G401 (cell line): Measurements from ENCODE around the gene MAGI2. TPM values are rescaled to one million over a fixed set of nuclear protein-coding genes. Genes with fewer than 3 reads are reported as not detected.
A peak's percentile ranks its signal among the peaks of the same experiment; 100 is the strongest.

Experiments
- DNase-seq: peaks from one replicate; pipeline ENCODE4 v3.0.0-alpha.2; 2015; ENCODE audit warnings: low spot score
- in situ Hi-C: cut with HindIII; loops from 2 replicates; pipeline ENCODE4 v1.10.0; 2016; ENCODE audit warnings: low sequenced_read_pairs, mixed read lengths
- total RNA-seq: library from RNA; depleted of rRNA; stranded (reverse); fragments of >200 nt; shearing (Covaris generic); gene quantifications from 2 replicates; pipeline ENCODE4 v1.2.3, GENCODE V29; 2014

Gene MAGI2
- total RNA-seq, 1 experiment from 2014 or later: not detected

DNA sequence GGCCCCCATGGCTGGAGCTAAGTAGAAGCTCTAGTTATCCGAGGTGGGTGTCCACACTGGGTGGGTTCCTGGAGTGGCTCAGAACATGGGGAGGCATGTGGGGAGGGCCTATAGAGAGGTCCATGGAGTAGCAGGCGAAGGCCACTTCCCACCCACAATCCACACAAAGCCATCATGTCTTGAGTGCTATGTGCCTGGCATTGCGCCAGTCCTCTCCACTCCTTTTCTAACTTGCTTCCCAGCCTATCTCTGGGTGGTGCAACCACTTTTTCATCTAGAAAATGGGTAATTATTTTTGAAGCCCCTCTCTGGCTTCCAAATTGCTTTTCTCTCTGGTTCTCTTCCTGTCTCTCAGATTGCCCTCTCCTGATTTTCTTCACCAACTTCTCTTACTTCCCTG is 1391.3 kb downstream of the MAGI2 start:
- DNase-seq: no peak
- in situ Hi-C loops: no loop called here

DNA sequence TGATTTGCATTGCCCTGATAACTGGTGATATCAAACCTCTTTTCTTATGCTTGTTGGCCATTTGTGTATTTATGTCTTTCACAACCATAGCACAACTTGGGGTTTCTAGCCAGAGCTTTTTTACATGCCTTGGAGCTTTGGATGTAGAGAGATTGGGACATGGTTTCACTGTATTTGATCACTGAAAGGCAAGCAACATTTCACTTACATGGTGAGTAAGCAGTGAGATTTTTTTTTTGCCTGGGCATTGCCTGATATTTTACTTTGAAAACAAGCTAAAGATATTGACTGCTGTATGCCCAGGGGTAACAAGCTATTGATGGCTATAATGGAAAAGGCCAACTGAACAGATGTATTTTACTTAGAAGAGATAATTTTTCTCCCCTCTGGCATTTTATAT is 1395.9 kb downstream of the MAGI2 start:
- in situ Hi-C loops: no loop called here
- DNase-seq: no peak

DNA sequence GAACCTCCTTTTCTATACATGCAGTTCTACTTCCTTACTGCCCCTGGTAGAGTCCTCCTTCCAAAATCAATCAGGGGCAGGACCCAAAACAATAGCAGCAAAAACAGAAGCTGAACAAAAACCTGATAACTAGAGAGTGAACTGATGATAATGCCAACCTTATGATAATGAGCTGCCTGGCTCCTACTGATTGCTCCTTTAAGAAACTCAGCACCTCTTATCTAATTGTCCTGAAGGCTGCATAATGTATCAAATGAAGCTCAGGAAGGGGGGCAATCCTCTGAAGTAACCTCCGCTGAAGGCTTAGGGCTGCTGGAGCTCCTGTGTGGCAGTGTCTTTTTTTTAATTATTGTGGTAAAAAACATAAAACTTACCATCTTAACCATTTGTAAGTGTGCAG is 1397.9 kb downstream of the MAGI2 start:
- DNase-seq: no peak
- in situ Hi-C loops: no loop called here

GRCh38 chr7:78055001-78055573 is 1398.4 kb downstream of the MAGI2 start:
- no peak for DNase-seq
- in situ Hi-C loops: no loop called here

- DNase-seq: no peak
- in situ Hi-C loops: no loop called here
Observed at GRCh38 chr7:78052112-78052511, 1401.4 kb downstream of the MAGI2 start.

- in situ Hi-C loops: no loop called here
Observed at GRCh38 chr7:78047800-78048199, 1405.7 kb downstream of the MAGI2 start.

GRCh38 chr7:78043159-78043558 is 1410.3 kb downstream of the MAGI2 start:
- in situ Hi-C loops: no loop called here
- DNase-seq: no peak

More at GRCh38 chr7:78047800-78048199, 1405.7 kb downstream of the MAGI2 start:
- DNase-seq: no peak

DNA sequence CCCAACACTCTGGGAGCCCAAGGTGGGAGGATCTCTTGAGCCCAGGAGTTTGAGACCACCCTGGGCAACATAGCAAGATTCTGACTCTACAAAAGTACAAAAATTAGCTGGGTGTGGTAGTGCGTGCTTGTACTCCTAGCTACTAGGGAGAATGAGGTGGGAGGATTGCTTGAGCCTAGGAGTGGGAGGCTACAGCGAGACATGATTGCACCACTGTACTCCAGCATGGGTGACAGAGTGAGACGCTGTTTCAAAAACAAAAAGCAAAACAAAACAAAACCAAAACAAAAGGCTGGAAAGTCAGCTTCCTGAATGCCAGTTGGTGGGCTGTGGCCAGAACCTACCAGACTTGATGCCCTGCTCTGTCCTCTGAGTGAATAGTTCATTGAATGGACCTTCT is 1412.0 kb downstream of the MAGI2 start:
- in situ Hi-C loops: no loop called here
- DNase-seq: no peak

DNA sequence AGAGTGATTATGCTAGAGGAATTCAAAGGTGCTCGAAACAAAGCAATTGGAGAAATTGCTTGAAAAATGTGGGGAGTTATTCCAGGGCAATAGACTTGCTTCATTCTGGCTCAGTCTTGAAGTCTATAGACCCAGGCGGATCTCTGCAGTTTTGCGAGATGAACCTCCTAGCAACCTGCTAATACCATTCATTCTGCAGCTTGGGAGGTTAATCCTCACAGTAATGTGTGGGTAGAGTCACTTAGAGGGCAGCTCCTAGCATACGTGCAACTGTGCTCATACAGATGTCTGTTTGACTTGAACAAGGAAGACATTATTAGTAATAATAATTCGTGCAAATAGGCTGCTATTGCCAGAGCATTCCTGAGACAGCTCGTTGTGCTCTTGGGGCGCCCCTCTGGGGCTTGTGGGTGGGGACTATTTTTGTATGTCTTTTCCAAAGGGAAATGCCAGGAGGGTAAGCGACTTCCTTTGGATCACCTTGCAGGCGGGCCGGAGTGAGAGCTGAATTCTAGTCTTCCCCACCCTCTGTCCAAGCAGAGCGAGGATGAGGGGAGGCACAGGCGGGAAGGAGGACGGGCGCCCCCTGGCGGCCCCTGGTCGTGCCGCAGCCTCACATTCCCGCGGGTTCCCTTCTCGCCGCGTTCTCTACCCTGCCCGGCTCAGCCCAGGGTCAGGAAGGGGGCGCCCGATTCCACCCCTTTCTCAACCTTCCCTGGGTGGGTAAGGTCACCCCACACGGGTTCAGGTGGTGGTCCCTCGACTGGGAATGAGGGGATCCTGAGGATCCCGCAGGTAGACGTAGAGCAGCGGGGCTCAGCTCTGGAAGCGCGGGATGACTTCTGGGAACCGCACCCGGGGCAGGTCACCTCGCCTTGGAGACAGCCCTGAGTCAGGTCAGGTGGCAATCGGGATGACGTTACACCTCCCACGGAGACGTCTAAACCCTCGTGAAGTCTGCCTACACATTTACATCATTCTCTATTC is 1413.4 kb downstream of the MAGI2 start:
- no peak for DNase-seq
- in situ Hi-C loops: no loop called here

- no peak for DNase-seq
- in situ Hi-C loops: no loop called here
Observed at GRCh38 chr7:78038465-78039080, 1414.9 kb downstream of the MAGI2 start.

GRCh38 chr7:78037603-78038002 is 1415.9 kb downstream of the MAGI2 start:
- in situ Hi-C loops: no loop called here
- no peak for DNase-seq

DNA sequence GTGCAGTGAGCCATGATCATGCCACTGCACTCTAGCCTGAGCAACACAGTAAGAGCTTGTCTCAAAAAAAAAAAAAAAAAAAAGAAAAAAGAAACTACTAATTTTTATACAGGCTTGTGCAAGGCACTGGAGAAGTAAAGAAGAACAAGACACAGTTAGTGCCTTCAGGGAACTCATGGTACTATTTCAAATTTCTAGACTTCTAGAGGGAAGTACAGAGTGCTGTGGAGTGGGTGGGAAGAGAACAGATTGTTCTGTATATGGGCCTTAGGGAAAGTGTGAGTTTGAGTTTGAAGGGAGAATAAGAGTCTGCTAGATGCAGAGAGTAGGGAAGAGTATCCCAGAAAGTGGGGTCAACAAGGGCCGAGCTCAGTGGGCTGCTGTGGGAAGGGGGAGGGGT is 1420.1 kb downstream of the MAGI2 start:
- in situ Hi-C loops: no loop called here

DNA sequence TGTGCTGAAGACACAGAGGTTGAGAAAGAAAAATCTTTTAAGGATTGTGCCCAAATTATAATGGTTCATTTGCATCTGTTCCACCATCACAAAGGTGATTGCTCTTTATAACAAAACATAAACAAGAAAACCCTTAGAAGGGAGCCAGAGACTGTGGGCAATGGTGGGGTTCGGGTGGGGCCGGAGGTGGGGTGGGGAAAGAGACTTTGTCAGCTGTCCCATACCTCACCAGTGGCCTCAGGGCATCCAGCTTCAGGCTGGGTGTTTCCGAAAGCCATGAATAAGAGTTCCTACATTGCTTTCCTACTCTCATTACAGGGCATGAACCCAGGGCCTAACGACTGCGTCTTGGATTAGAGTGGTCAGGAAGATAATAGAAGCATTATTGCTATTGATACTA is 1427.0 kb downstream of the MAGI2 start:
- DNase-seq: no peak
- in situ Hi-C loops: no loop called here

More for the DNA sequence above, 1420.1 kb downstream of the MAGI2 start:
- no peak for DNase-seq

DNA sequence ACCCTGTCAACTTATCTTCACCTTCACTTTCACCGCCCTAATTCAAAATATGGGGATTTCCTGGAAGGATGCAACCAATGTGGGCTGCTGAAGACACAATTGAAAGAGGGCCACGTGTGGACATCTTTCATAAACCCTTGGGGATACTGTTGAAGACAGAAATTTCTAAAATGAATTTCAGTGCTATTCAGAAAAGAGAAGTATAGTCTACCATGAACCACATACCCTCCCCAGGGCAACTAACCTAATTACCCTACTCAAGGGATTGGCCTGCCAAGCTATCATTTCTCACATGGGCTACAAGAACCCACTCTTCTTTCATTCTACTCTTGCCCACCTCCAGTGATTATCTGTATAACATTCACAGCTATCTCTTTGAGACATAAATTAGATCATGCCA is 1428.9 kb downstream of the MAGI2 start:
- in situ Hi-C loops: no loop called here

GRCh38 chr7:78023191-78023590 is 1430.3 kb downstream of the MAGI2 start:
- in situ Hi-C loops: no loop called here
- no peak for DNase-seq

More for the DNA sequence above, 1428.9 kb downstream of the MAGI2 start:
- no peak for DNase-seq

DNA sequence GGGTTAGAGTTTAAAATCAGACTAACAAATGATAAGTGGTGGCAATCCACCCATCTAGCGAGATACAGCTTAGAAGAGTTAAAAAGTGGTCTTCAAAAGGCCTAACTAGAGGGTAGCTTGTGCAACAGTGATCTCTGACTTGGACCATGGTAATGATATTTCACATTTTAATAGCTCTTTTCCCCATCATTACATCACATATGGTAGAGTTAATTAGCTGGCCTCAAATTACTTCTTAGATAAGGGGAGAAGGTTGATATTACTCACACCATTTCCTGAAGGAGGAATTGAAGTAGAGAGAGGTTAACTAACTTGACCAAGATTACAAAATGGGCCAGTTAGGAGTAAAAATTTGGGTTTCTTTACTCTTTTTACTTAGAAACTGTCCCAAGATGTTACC is 1431.3 kb downstream of the MAGI2 start:
- DNase-seq: no peak
- in situ Hi-C loops: no loop called here

DNA sequence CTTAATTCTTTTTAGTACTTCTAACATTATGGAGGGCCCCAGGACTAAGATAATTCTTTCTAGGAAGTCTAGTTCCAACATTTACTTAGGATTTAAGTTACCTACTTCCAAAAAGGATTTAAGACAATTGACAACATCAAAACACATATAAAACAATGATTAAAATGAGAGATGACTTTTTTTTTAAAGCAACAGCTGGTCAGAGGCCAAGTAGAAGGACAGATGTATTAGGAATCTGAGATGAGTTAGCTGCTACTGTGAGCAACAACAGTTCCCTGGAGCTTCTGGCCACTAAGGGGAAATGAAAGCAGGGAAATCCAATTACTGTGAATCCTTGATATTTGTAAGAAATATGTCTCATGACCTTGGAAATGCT is 1432.6 kb downstream of the MAGI2 start:
- in situ Hi-C loops: no loop called here
- no peak for DNase-seq

- DNase-seq: peak; percentile 83
- in situ Hi-C loops: no loop called here
Observed at GRCh38 chr7:78020136-78020873, 1433.2 kb downstream of the MAGI2 start.

- in situ Hi-C loops: no loop called here
Observed at GRCh38 chr7:78019447-78020135, 1433.9 kb downstream of the MAGI2 start.

More at GRCh38 chr7:78019447-78020135, 1433.9 kb downstream of the MAGI2 start:
- DNase-seq: peak; percentile 69
